CD4-positive, CD25-positive, alpha-beta regulatory T cell (primary cell): ENCODE results near the gene MAS1L. TPM values are rescaled to one million over a fixed set of nuclear protein-coding genes. Genes with fewer than 3 reads are reported as not detected.
"Not testable (repeated sequence)": the region's sequence is repeated elsewhere in the genome, so short reads cannot be mapped to it uniquely, and the experiment has no call there.

Experiments
- ATAC-seq, 2 donors: fragments of 150-1000 bp; cut with Tn5 transposase; one replicate each; pipeline ENCODE4 v1.10.0; 2021; ENCODE audit warnings: low read depth in 2 of 2, moderate number of reproducible peaks in 2 of 2, moderate library complexity in 1 of 2
- DNase-seq, 3 donors: peaks; one replicate each; pipeline versions ENCODE4 v3.0.0 to v3.0.0-alpha.2; 2012 to 2022; ENCODE audit warnings: mixed read lengths in 1 of 3
- H3K27ac ChIP-seq: one replicate; pipeline ENCODE4 v1.7.0; 2013; ENCODE audit warnings: mild to moderate bottlenecking, low read length; ENCODE audit not compliant: insufficient read depth, poor library complexity, severe bottlenecking
- H3K27me3 ChIP-seq: one replicate; pipeline ENCODE4 v1.7.0; 2013; ENCODE audit warnings: low read length; ENCODE audit not compliant: control insufficient read depth, insufficient read depth
- H3K36me3 ChIP-seq: one replicate; pipeline ENCODE4 v1.7.0; 2013; ENCODE audit warnings: mild to moderate bottlenecking, low read length, moderate library complexity; ENCODE audit not compliant: control insufficient read depth, insufficient read depth
- H3K4me1 ChIP-seq: 2 replicates; pipeline ENCODE4 v1.7.0; 2013; ENCODE audit warnings: mild to moderate bottlenecking, low read length; ENCODE audit not compliant: insufficient read depth, control insufficient read depth, poor library complexity, severe bottlenecking
- H3K4me3 ChIP-seq: one replicate; pipeline ENCODE4 v1.7.0; 2013; ENCODE audit warnings: low read depth, mild to moderate bottlenecking, low read length, moderate library complexity
- H3K9me3 ChIP-seq, 2 experiments: 1 replicate in 1 of 2; 2 replicates in 1 of 2; pipeline ENCODE4 v1.7.0; 2013; ENCODE audit warnings: low read length in 2 of 2, mild to moderate bottlenecking in 1 of 2, moderate library complexity in 1 of 2; ENCODE audit not compliant: control insufficient read depth in 2 of 2
- H3K27ac Mint-ChIP-seq, 3 donors: one replicate each; pipeline ENCODE4 v1.8.0; 2020 to 2022; ENCODE audit warnings: mild to moderate bottlenecking in 3 of 3, mixed read lengths in 3 of 3, moderate library complexity in 2 of 3
- H3K27me3 Mint-ChIP-seq: one replicate; pipeline ENCODE4 v1.8.0; 2022; ENCODE audit warnings: mild to moderate bottlenecking, mixed read lengths
- H3K36me3 Mint-ChIP-seq: one replicate; pipeline ENCODE4 v1.8.0; 2020; ENCODE audit warnings: mixed read lengths
- H3K4me1 Mint-ChIP-seq, 4 donors: one replicate each; pipeline ENCODE4 v1.8.0; 2020 to 2022; ENCODE audit warnings: mixed read lengths in 4 of 4, mild to moderate bottlenecking in 1 of 4
- H3K4me3 Mint-ChIP-seq, 4 donors: one replicate each; pipeline ENCODE4 v1.8.0; 2020 to 2022; ENCODE audit warnings: mild to moderate bottlenecking in 4 of 4, mixed read lengths in 4 of 4, moderate library complexity in 3 of 4
- H3K9me3 Mint-ChIP-seq, 7 donors: one replicate each; pipeline ENCODE4 v1.8.0; 2020 to 2022; ENCODE audit warnings: mixed read lengths in 7 of 7, mild to moderate bottlenecking in 3 of 7, moderate library complexity in 2 of 7
- polyA plus RNA-seq, 4 donors: library from polyadenylated mRNA; unstranded; fragments of 300-500 nt; fragmentation: Illumina TruSeq; gene quantifications; one replicate each; pipeline ENCODE4 v1.2.3, GENCODE V29; 2021
- total RNA-seq: library from RNA; stranded (reverse); gene quantifications from one replicate; pipeline ENCODE4 v1.2.3, GENCODE V29; 2022

MAS1L gene
- total and polyA plus RNA-seq, 5 donors from 2014 or later, result not detected

DNA sequence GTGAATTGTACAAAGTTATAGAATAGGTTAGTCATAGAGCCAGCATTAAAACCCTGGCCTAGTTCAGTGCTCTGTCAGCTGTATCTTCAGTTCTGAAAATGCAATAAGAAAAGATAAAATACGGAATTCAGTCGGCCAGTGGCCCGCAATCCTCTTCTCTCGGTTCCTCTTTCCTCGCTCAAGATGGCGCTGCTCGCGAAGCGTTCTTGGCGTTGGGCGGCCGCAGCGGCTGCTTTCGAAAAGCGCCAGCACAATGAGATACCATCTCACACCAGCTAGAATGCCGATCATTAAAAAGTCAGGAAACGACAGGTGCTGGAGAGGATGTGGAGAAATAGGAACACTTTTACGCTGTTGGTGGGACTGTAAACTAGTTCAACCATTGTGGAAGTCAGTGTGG, 51.0 kb downstream of the MAS1L start:
- not testable (repeated sequence) for DNase-seq, H3K4me1 Mint-ChIP-seq, H3K27ac Mint-ChIP-seq, H3K36me3 ChIP-seq, H3K4me1 ChIP-seq, H3K4me3 Mint-ChIP-seq, H3K9me3 ChIP-seq, H3K9me3 Mint-ChIP-seq, H3K36me3 Mint-ChIP-seq, H3K27ac ChIP-seq, ATAC-seq, H3K4me3 ChIP-seq
- peaks cover 10% of the 10 kb centered on the region for H3K27me3 ChIP-seq
- H3K27me3 Mint-ChIP-seq, result peaks cover 27% of the 10 kb centered on the region

Other genes starting within 250 kb of the MAS1L start
- not detected for gene OR14J1, start 186.3 kb downstream of the MAS1L start, total RNA-seq
- gene OR14J1, start 186.3 kb downstream of the MAS1L start, polyA plus RNA-seq, result not detected
- gene OR5V1, start 119.1 kb downstream of the MAS1L start, total RNA-seq, result not detected
- not detected for gene OR5V1, start 119.1 kb downstream of the MAS1L start, polyA plus RNA-seq
- gene OR12D3, start 112.7 kb downstream of the MAS1L start, total RNA-seq, result not detected
- not detected for gene OR12D3, start 112.7 kb downstream of the MAS1L start, polyA plus RNA-seq
- not detected for gene OR12D2, start 92.3 kb downstream of the MAS1L start, total RNA-seq
- gene OR12D2, start 92.3 kb downstream of the MAS1L start, polyA plus RNA-seq, result not detected
- not detected for gene OR12D1, start 73.0 kb downstream of the MAS1L start, total RNA-seq
- gene OR12D1, start 73.0 kb downstream of the MAS1L start, polyA plus RNA-seq, result not detected
- not detected for gene OR10C1, start 48.6 kb downstream of the MAS1L start, total RNA-seq
- not detected for gene OR10C1, start 48.6 kb downstream of the MAS1L start, polyA plus RNA-seq
- gene OR11A1, start 30.9 kb downstream of the MAS1L start, total RNA-seq, result not detected
- not detected for gene OR11A1, start 30.9 kb downstream of the MAS1L start, polyA plus RNA-seq
- gene OR2H1, start 30.8 kb downstream of the MAS1L start, total RNA-seq, result not detected
- gene OR2H1, start 30.8 kb downstream of the MAS1L start, polyA plus RNA-seq, result not detected
- not detected for gene UBD, start 71.8 kb upstream of the MAS1L start, total RNA-seq
- not detected for gene UBD, start 71.8 kb upstream of the MAS1L start, polyA plus RNA-seq
- not detected for gene OR2H2, start 97.2 kb upstream of the MAS1L start, total RNA-seq
- gene OR2H2, start 97.2 kb upstream of the MAS1L start, polyA plus RNA-seq, result not detected
- 56.3 TPM for gene GABBR1, start 145.2 kb upstream of the MAS1L start, total RNA-seq
- gene GABBR1, start 145.2 kb upstream of the MAS1L start, polyA plus RNA-seq, result 1 to 10 TPM in 3 of 4 donors, under 1 TPM in 1; 0.60 to 1.8 (median 1.5) TPM
- not detected for gene MOG, start 169.1 kb upstream of the MAS1L start, total RNA-seq
- not detected for gene MOG, start 169.1 kb upstream of the MAS1L start, polyA plus RNA-seq
- gene ZFP57, start 193.2 kb upstream of the MAS1L start, total RNA-seq, result 2.4 TPM
- 1 to 10 TPM in 2 of 4 donors, not detected in 2; 1.0 to 4.8 TPM for gene ZFP57, start 193.2 kb upstream of the MAS1L start, polyA plus RNA-seq
- 1,143 TPM for gene HLA-F, start 235.5 kb upstream of the MAS1L start, total RNA-seq
- 100 to 1,000 TPM; 302 to 457 (median 429) TPM for gene HLA-F, start 235.5 kb upstream of the MAS1L start, polyA plus RNA-seq